HepG2 (cell line): Measurements from ENCODE around the gene TJAP1. TPM values are rescaled to one million over a fixed set of nuclear protein-coding genes. Genes with fewer than 3 reads are reported as not detected.
A peak's percentile ranks its signal among the peaks of the same experiment; 100 is the strongest.

Source experiments
- ATAD3A ChIP-seq: sonication (generic); formaldehyde crosslinking; IDR thresholded peaks from 2 replicates; pipeline ENCODE4 v1.4.0; 2020; ENCODE audit warnings: missing genetic modification reagents
- GZF1 ChIP-seq: sonication (generic); formaldehyde crosslinking; IDR thresholded peaks from 2 replicates; pipeline ENCODE4 v1.5.1; 2020; ENCODE audit warnings: mild to moderate bottlenecking, missing genetic modification reagents
- NONO ChIP-seq, 2 experiments: fragments of 450-650 bp in 1 of 2; sonication (generic) in 1 of 2; formaldehyde crosslinking in 1 of 2; IDR thresholded peaks in 1 of 2; conservative IDR thresholded peaks in 1 of 2; 2 replicates each; pipeline versions ENCODE4 v1.6.1 to v1.8.0; 2017 to 2022; ENCODE audit warnings: mild to moderate bottlenecking in 1 of 2, missing genetic modification reagents in 1 of 2, moderate library complexity in 1 of 2
- PCBP1 ChIP-seq: fragments of 200-400 bp; formaldehyde crosslinking; IDR thresholded peaks from 2 replicates; pipeline ENCODE4 v1.6.1; 2017; ENCODE audit warnings: mild to moderate bottlenecking, low read depth, low read length, borderline replicate concordance
- PHF21A ChIP-seq: sonication (generic); formaldehyde crosslinking; IDR thresholded peaks from 2 replicates; pipeline ENCODE4 v1.5.0; 2020; ENCODE audit warnings: mild to moderate bottlenecking, missing genetic modification reagents
- RELA ChIP-seq: sonication (generic); formaldehyde crosslinking; IDR thresholded peaks from 2 replicates; pipeline ENCODE4 v1.4.0; 2020; ENCODE audit warnings: missing genetic modification reagents
- ZBTB1 ChIP-seq: sonication (generic); formaldehyde crosslinking; IDR thresholded peaks from 2 replicates; pipeline ENCODE4 v1.4.0; 2020; ENCODE audit warnings: missing genetic modification reagents, borderline replicate concordance
- ZNF577 ChIP-seq: sonication (generic); formaldehyde crosslinking; IDR thresholded peaks from 2 replicates; pipeline ENCODE4 v1.4.0; 2020; ENCODE audit warnings: mild to moderate bottlenecking, low read depth, missing genetic modification reagents, borderline replicate concordance
- polyA plus RNA-seq, 8 experiments: library from polyadenylated mRNA; depleted of rRNA in 3 of 8; stranded (reverse) in 7 of 8; unstranded in 1 of 8; fragments of >200 nt; fragmentation: Illumina TruSeq in 4 of 8; extraction: Trizol in 4 of 8; gene quantifications; 2 replicates each; pipeline versions ENCODE4 v1.2.1 to v1.2.3, GENCODE V29; 2011 to 2016; ENCODE audit warnings: low read depth in 4 of 8, missing spikeins in 1 of 8, mixed read lengths in 1 of 8; ENCODE audit not compliant: insufficient read depth in 1 of 8
- total RNA-seq, 5 experiments: library from RNA; depleted of rRNA; stranded (reverse); fragments of >200 nt; fragmentation: Illumina TruSeq; extraction: Trizol; gene quantifications; 2 replicates each; pipeline ENCODE4 v1.2.3, GENCODE V29; 2016; ENCODE audit warnings: low read depth in 1 of 5
- TF ChIP-seq, protein P1 (sequence below): sonication (generic); formaldehyde crosslinking; IDR thresholded peaks from 2 replicates; pipeline ENCODE4 v1.4.0; 2020; ENCODE audit warnings: mild to moderate bottlenecking, missing genetic modification reagents, borderline replicate concordance
- TF ChIP-seq, protein P2 (sequence below): sonication (generic); formaldehyde crosslinking; IDR thresholded peaks from 2 replicates; pipeline ENCODE4 v1.4.0; 2020; ENCODE audit warnings: missing genetic modification reagents, borderline replicate concordance
- TF ChIP-seq, protein P3 (sequence below): sonication (generic); formaldehyde crosslinking; IDR thresholded peaks from 2 replicates; pipeline ENCODE4 v1.8.1; 2023; ENCODE audit warnings: mild to moderate bottlenecking, missing genetic modification reagents

Gene TJAP1
- total and polyA plus RNA-seq, 2 of the 13 experiments (the other 11 are each of a cell fraction or from before 2014, with no cell fraction given), result 15.7 to 41.6 TPM

DNA sequence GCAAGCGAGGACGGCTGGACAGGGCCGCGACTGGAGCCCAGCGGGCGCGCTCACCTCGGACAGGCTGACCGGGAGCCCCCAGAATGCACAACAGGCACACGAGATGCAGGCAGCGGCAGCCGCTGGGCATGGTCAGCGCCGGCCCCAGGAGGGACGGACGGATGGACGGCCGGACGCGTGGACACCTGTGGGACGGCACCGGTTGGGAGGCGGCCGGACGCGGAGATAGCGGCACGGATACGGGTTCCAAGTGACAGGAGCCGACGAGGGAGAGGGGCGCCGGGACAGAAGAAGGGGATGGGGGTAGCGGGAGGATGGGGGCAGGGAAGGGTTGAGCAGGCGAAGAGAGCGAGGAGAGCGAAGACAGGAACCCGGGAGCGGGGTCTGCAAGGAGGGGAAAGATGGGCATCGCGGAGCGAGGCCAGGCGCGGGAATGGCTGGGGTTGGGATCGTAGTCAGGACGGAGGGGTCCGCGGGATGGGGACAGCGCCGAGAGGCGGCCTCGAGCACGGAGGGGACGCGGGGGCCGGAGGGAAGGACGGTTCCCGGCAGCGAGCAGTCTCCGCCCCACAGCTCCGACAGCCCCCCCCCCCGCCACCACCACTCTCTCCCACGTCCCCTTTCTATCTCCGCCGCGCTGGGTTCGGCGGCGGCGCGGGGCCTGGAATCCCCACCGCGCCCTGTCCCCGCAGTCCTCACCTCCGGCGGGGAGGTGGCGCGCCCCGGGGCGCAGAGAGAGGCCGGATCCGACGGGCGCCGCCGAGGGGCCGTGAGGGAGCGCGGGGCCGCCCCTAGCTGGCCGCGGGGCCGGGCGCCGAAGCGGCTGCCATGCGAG, 22.5 kb upstream of the TJAP1 start (continued):
- TF ChIP-seq, protein P1, sequence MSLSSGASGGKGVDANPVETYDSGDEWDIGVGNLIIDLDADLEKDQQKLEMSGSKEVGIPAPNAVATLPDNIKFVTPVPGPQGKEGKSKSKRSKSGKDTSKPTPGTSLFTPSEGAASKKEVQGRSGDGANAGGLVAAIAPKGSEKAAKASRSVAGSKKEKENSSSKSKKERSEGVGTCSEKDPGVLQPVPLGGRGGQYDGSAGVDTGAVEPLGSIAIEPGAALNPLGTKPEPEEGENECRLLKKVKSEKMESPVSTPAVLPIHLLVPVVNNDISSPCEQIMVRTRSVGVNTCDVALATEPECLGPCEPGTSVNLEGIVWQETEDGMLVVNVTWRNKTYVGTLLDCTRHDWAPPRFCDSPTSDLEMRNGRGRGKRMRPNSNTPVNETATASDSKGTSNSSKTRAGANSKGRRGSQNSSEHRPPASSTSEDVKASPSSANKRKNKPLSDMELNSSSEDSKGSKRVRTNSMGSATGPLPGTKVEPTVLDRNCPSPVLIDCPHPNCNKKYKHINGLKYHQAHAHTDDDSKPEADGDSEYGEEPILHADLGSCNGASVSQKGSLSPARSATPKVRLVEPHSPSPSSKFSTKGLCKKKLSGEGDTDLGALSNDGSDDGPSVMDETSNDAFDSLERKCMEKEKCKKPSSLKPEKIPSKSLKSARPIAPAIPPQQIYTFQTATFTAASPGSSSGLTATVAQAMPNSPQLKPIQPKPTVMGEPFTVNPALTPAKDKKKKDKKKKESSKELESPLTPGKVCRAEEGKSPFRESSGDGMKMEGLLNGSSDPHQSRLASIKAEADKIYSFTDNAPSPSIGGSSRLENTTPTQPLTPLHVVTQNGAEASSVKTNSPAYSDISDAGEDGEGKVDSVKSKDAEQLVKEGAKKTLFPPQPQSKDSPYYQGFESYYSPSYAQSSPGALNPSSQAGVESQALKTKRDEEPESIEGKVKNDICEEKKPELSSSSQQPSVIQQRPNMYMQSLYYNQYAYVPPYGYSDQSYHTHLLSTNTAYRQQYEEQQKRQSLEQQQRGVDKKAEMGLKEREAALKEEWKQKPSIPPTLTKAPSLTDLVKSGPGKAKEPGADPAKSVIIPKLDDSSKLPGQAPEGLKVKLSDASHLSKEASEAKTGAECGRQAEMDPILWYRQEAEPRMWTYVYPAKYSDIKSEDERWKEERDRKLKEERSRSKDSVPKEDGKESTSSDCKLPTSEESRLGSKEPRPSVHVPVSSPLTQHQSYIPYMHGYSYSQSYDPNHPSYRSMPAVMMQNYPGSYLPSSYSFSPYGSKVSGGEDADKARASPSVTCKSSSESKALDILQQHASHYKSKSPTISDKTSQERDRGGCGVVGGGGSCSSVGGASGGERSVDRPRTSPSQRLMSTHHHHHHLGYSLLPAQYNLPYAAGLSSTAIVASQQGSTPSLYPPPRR (CRISPR knock-in tag), result no peak
- TF ChIP-seq ATAD3A (CRISPR knock-in tag) (no peak), GZF1 (CRISPR knock-in tag) (no peak), PCBP1 (peak; percentile 60; the same call in 1 of the 2 replicates), RELA (CRISPR knock-in tag) (peak; percentile 82; the same call in 1 of the 2 replicates), PHF21A (CRISPR knock-in tag) (peak; percentile 86), NONO (IDR thresholded peaks at IDR 0.05) (no peak), NONO (CRISPR knock-in tag; conservative IDR thresholded peaks at IDR 0.05) (peak; percentile 77), ZNF577 (CRISPR knock-in tag) (no peak), ZBTB1 (CRISPR knock-in tag) (no peak)
- TF ChIP-seq, protein P2, sequence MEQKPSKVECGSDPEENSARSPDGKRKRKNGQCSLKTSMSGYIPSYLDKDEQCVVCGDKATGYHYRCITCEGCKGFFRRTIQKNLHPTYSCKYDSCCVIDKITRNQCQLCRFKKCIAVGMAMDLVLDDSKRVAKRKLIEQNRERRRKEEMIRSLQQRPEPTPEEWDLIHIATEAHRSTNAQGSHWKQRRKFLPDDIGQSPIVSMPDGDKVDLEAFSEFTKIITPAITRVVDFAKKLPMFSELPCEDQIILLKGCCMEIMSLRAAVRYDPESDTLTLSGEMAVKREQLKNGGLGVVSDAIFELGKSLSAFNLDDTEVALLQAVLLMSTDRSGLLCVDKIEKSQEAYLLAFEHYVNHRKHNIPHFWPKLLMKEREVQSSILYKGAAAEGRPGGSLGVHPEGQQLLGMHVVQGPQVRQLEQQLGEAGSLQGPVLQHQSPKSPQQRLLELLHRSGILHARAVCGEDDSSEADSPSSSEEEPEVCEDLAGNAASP (CRISPR knock-in tag), result peak; percentile 87
- TF ChIP-seq, protein P3, sequence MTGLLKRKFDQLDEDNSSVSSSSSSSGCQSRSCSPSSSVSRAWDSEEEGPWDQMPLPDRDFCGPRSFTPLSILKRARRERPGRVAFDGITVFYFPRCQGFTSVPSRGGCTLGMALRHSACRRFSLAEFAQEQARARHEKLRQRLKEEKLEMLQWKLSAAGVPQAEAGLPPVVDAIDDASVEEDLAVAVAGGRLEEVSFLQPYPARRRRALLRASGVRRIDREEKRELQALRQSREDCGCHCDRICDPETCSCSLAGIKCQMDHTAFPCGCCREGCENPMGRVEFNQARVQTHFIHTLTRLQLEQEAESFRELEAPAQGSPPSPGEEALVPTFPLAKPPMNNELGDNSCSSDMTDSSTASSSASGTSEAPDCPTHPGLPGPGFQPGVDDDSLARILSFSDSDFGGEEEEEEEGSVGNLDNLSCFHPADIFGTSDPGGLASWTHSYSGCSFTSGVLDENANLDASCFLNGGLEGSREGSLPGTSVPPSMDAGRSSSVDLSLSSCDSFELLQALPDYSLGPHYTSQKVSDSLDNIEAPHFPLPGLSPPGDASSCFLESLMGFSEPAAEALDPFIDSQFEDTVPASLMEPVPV (CRISPR knock-in tag), result peak; percentile 75; the same call in 1 of the 2 replicates
